Peyer's patch (tissue), 4 donors: Measurements from ENCODE around the gene KRTAP21-1. TPM values are rescaled to one million over a fixed set of nuclear protein-coding genes. Genes with fewer than 3 reads are reported as not detected.

Experiments used
- DNase-seq, 3 donors: peaks; one replicate each; pipeline ENCODE4 v3.0.0-alpha.2; 2017 to 2019
- H3K27ac ChIP-seq, 4 donors: fragments of 200-600 bp; sonication (generic); one replicate each; pipeline ENCODE4 v1.5.1; 2016 to 2019
- H3K27me3 ChIP-seq, 2 donors: fragments of 200-600 bp; sonication (generic); one replicate each; pipeline ENCODE4 v1.5.1; 2019
- H3K36me3 ChIP-seq, 3 donors: fragments of 200-600 bp; sonication (generic); one replicate each; pipeline ENCODE4 v1.5.1; 2016 to 2019
- H3K4me1 ChIP-seq, 4 donors: fragments of 200-600 bp; sonication (generic); one replicate each; pipeline ENCODE4 v1.5.1; 2016 to 2019
- H3K4me3 ChIP-seq, 4 donors: fragments of 200-600 bp; sonication (generic); 1 replicate in 3 of 4; 2 replicates in 1 of 4; pipeline ENCODE4 v1.5.1; 2016 to 2019; ENCODE audit warnings: mild to moderate bottlenecking in 1 of 4
- H3K9me3 ChIP-seq, 4 donors: fragments of 200-600 bp; sonication (generic); one replicate each; pipeline ENCODE4 v1.5.1; 2016 to 2019; ENCODE audit warnings: mild to moderate bottlenecking in 1 of 4
- POLR2A ChIP-seq, 2 donors: fragments of 450-650 bp; IDR thresholded peaks; one replicate each; pipeline ENCODE4 v1.5.1; 2017; ENCODE audit warnings: antibody characterized with exemption in 2 of 2, mild to moderate bottlenecking in 2 of 2, moderate library complexity in 2 of 2
- small RNA-seq, 2 donors: library from RNA; depleted of rRNA; stranded (forward); fragments of <200 nt; gene quantifications; one replicate each; pipeline ENCODE3, GENCODE V24; 2016
- total RNA-seq, 4 donors: library from RNA; depleted of rRNA; stranded (reverse); fragments of >200 nt; gene quantifications; one replicate each; pipeline ENCODE4 v1.1.0, GENCODE V29; 2016
- TF ChIP-seq, protein P1 (sequence below), 6 experiments: fragments of 450-650 bp in 4 of 6; fragments of 200-600 bp in 2 of 6; sonication (generic) in 1 of 6; IDR thresholded peaks; one replicate each; pipeline ENCODE4 v1.5.1; 2017 to 2019; ENCODE audit warnings: antibody characterized with exemption in 6 of 6, mild to moderate bottlenecking in 3 of 6, moderate library complexity in 1 of 6

The KRTAP21-1 gene
- total RNA-seq, 4 donors from 2014 or later: not detected

DNA sequence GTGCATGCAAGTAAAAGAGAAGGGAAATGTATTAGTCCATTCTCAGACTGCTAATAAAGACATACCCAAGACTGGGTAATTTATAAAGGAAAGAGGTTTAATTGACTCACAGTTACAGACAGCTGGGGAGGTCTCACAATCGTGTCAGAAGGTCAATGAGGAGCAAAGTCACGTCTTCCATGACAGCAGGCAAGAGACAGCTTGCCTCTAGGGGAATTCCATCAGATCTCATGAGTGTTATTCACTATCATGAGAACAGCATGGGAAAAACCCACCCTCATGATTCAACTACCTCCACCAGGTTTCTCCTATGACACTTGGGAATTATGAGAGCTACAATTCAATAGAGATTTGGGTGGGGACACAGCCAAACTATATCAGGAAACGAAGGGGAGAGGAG lies 44.7 kb downstream of the KRTAP21-1 start:
- Histone ChIP-seq H3K27me3 (no peaks in the 10 kb centered on the region), H3K27ac (no peak overlapping the region), H3K4me3 (no peak overlapping the region), H3K9me3 (no peaks in the 10 kb centered on the region), H3K36me3 (no peaks in the 10 kb centered on the region), H3K4me1 (no peaks in the 10 kb centered on the region)
- TF ChIP-seq POLR2A (IDR thresholded peaks at IDR 0.05): no peak
- DNase-seq: no peak

DNA sequence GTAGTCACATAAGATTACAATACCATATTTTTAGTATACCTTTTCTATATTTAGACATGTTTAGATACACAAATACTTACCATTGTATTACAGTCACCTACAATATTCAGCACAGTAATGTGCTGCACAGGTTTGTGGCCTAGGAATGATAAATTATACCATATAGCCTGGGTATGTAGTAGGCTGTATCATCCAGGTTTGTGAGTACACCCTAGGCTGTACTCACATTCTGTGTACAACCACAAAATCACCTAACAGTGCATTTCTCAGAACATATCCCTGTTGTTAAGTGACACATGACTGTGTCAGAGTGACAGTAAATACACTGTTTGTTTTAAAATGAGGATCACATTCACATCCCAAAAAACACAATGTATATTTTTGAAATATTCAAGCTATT lies 47.8 kb downstream of the KRTAP21-1 start:
- no peak for DNase-seq
- Histone ChIP-seq H3K4me1 (no peaks in the 10 kb centered on the region), H3K4me3 (no peak overlapping the region), H3K9me3 (no peaks in the 10 kb centered on the region), H3K27me3 (no peaks in the 10 kb centered on the region), H3K36me3 (no peaks in the 10 kb centered on the region), H3K27ac (no peak overlapping the region)
- TF ChIP-seq POLR2A (IDR thresholded peaks at IDR 0.05): no peak
- TF ChIP-seq, protein P1, sequence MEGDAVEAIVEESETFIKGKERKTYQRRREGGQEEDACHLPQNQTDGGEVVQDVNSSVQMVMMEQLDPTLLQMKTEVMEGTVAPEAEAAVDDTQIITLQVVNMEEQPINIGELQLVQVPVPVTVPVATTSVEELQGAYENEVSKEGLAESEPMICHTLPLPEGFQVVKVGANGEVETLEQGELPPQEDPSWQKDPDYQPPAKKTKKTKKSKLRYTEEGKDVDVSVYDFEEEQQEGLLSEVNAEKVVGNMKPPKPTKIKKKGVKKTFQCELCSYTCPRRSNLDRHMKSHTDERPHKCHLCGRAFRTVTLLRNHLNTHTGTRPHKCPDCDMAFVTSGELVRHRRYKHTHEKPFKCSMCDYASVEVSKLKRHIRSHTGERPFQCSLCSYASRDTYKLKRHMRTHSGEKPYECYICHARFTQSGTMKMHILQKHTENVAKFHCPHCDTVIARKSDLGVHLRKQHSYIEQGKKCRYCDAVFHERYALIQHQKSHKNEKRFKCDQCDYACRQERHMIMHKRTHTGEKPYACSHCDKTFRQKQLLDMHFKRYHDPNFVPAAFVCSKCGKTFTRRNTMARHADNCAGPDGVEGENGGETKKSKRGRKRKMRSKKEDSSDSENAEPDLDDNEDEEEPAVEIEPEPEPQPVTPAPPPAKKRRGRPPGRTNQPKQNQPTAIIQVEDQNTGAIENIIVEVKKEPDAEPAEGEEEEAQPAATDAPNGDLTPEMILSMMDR (IDR thresholded peaks at IDR 0.05): no peak

Small RNA genes within 50 kb of the gene (small RNA-seq; reads per million reads assigned to genes)
- 0 reads per million in 2 donors for gene AP000244.1
- gene KRTAP21-3: 0 reads per million in 2 donors
- gene KRTAP8-2P: 0 reads per million in 2 donors

Other genes with a start within 250 kb of the KRTAP21-1 start
- gene KRTAP19-6, start 213.6 kb downstream of the KRTAP21-1 start, total RNA-seq: not detected
- not detected for gene KRTAP19-7, start 194.1 kb downstream of the KRTAP21-1 start, total RNA-seq
- not detected for gene KRTAP22-2, start 165.0 kb downstream of the KRTAP21-1 start, total RNA-seq
- not detected for gene KRTAP6-3, start 163.0 kb downstream of the KRTAP21-1 start, total RNA-seq
- not detected for gene KRTAP6-2, start 156.5 kb downstream of the KRTAP21-1 start, total RNA-seq
- not detected for gene KRTAP22-1, start 154.3 kb downstream of the KRTAP21-1 start, total RNA-seq
- gene KRTAP6-1, start 141.5 kb downstream of the KRTAP21-1 start, total RNA-seq: not detected
- gene KRTAP20-1, start 139.0 kb downstream of the KRTAP21-1 start, total RNA-seq: not detected
- gene KRTAP20-4, start 134.8 kb downstream of the KRTAP21-1 start, total RNA-seq: not detected
- gene KRTAP20-2, start 120.2 kb downstream of the KRTAP21-1 start, total RNA-seq: not detected
- gene KRTAP20-3, start 112.6 kb downstream of the KRTAP21-1 start, total RNA-seq: not detected
- gene KRTAP21-3, start 36.7 kb downstream of the KRTAP21-1 start, total RNA-seq: not detected
- not detected for gene KRTAP21-2, start 8.2 kb downstream of the KRTAP21-1 start, total RNA-seq
- gene KRTAP8-1, start 57.8 kb upstream of the KRTAP21-1 start, total RNA-seq: not detected
- gene KRTAP7-1, start 74.3 kb upstream of the KRTAP21-1 start, total RNA-seq: not detected
- gene KRTAP11-1, start 126.2 kb upstream of the KRTAP21-1 start, total RNA-seq: not detected